ENCODE measurements around the gene MICAL3.

DNA sequence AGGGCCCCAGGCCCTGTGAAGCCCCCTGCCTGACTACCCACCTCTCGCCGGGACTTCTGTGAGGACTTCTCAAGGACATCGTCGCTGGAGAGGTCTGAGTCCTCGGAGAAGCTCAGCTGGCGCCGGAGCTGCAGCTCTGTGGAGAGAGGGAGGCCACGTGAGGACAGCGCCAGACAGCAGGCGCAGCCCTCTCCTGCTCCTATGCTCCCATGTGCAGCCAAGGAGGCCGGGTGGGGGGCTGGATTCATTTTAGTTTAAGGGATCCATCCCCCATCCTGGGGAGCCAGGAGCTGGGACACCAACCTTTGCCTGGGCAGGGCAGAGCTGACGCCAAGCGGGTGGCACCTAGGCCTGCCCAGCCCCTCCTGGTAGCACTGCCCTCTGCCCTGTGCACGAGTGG lies 207.7 kb downstream of the MICAL3 start:
- no peak for TF ChIP-seq EZH2phosphoT487 (IDR thresholded peaks at IDR 0.05; ENCODE audit: low read depth)
- TF ChIP-seq, protein P1, sequence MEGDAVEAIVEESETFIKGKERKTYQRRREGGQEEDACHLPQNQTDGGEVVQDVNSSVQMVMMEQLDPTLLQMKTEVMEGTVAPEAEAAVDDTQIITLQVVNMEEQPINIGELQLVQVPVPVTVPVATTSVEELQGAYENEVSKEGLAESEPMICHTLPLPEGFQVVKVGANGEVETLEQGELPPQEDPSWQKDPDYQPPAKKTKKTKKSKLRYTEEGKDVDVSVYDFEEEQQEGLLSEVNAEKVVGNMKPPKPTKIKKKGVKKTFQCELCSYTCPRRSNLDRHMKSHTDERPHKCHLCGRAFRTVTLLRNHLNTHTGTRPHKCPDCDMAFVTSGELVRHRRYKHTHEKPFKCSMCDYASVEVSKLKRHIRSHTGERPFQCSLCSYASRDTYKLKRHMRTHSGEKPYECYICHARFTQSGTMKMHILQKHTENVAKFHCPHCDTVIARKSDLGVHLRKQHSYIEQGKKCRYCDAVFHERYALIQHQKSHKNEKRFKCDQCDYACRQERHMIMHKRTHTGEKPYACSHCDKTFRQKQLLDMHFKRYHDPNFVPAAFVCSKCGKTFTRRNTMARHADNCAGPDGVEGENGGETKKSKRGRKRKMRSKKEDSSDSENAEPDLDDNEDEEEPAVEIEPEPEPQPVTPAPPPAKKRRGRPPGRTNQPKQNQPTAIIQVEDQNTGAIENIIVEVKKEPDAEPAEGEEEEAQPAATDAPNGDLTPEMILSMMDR (IDR thresholded peaks at IDR 0.05; ENCODE audit: low read depth, low read length): no peak

Data from OCI-LY3 (cell line).